GM12874 (cell line): ENCODE measurements around the gene VLDLR.

Source experiments
- CTCF ChIP-seq: IDR thresholded peaks from 2 replicates; pipeline ENCODE4 v1.5.1; 2011; ENCODE audit warnings: low read depth, mild to moderate bottlenecking, control low read depth, low read length, moderate library complexity; ENCODE audit not compliant: insufficient read depth

Gene VLDLR

GRCh38 chr9:2620919-2621721 is 467 bp upstream of the VLDLR start:
- no peak for TF ChIP-seq CTCF

- TF ChIP-seq CTCF = no peak
Measured at GRCh38 chr9:2622461-2623287, 1.1 kb downstream of the VLDLR start.

GRCh38 chr9:2623288-2624050 is 1.9 kb downstream of the VLDLR start:
- no peak for TF ChIP-seq CTCF

GRCh38 chr9:2624051-2624682 is 2.6 kb downstream of the VLDLR start:
- TF ChIP-seq CTCF = no peak

- no peak for TF ChIP-seq CTCF
Measured at GRCh38 chr9:2625427-2625826, 3.8 kb downstream of the VLDLR start.

GRCh38 chr9:2628919-2629318 is 7.3 kb downstream of the VLDLR start:
- TF ChIP-seq CTCF = no peak

GRCh38 chr9:2630158-2630557 is 8.6 kb downstream of the VLDLR start:
- TF ChIP-seq CTCF = no peak
